Measurements from ENCODE around the gene FAM83F.
"Not testable (repeated sequence)": the region's sequence is repeated elsewhere in the genome, so short reads cannot be mapped to it uniquely, and the experiment has no call there.

FAM83F gene

GRCh38 chr22:39994566-39995392 lies at the start of gene FAM83F:
Gene FAM83F (plus strand): TSS chr22:39994954. CDS start chr22:39995043, 89 bp downstream.
- DNase-seq (ENCODE audit: low spot score): no peak

GRCh38 chr22:39946126-39946502 lies 48.6 kb upstream of the FAM83F start:
- no peak for DNase-seq (ENCODE audit: low spot score)

DNA sequence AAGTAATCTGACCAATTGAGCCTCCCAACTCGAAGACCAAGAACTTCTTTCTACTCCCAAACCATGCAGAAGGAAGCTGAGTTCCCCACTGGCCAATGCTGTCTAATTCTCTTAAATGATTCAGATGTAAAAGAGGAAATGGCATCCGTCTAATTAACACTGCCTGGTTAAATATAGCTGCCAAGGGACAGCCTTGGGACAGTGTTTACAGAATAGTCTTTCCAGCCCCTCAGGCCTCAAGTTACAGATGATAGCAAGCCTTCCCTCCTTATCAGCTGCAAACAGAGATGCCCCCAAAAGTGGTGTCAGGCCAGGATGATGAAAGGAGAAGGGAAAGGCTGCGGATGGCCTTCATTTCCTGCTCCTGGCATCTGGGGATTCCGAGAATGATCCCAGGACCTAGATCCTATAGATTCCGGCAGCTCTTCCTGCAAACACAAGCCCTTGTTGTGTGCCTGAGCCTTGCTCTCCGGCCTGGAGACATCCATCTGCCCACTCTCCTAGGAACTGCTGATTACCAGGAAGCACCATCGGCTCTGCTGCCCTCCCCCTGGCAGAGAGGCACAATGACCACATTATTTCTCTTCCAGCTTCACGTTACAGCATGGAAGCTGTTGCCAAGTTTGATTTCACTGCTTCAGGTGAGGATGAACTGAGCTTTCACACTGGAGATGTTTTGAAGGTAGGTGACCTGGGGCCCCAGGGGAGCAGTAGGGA lies 48.1 kb upstream of the FAM83F start:
- no peak for DNase-seq (ENCODE audit: low spot score)

GRCh38 chr22:39947220-39948216 lies 47.2 kb upstream of the FAM83F start:
- no peak for DNase-seq (ENCODE audit: low spot score)

GRCh38 chr22:39949964-39950737 lies 44.6 kb upstream of the FAM83F start:
- no peak for DNase-seq (ENCODE audit: low spot score)

DNA sequence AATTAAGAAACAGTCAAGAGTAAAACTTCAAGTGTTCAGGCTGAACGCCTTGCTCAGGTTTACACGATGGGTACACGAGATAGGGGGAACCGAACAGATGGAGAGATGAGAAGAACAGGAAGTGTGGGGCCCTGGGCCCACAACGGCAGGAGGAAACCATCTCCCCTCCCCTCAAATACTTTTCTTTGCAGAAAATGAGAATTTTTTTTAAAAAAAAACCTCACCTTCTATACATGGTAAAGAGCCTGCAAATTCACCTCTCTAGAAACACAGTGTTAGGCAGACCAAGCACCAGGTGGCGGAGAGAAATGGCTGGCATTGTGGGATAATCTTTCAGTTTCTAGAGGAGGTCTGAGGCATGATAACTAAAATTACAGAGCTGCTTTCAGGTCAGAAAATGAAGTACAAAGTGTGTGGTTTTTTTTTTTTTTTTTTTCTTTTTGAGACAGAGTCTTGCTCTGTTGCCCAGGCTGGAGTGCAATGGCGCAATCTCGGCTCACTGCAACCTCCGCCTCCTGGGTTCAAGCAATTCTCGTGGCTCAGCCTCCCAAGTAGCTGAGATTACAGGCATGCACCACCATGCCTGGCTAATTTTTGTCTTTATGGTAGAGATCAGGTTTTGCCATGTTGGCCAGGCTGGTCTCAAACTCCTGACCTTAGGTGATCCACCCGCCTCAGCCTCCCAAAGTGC lies 43.0 kb upstream of the FAM83F start:
- not testable (repeated sequence) for DNase-seq (ENCODE audit: low spot score)

DNA sequence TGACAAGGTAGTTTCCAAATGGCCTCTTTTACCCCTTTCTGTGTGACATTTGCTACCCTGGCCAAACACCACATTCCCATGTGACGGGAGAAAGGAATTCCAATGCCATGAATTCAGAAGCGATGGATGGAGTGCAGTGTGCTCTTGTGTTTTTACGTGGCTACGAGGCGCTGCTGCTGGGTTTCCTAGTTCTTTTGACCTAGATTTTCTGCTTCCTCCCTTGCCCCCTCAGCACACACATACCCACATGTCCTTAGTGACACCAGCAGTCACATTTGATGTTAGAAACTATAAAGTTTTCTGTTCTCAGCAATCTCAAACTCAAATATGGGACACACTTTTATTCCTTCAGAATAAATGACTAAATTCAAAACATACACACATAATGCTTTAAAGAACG lies 42.4 kb upstream of the FAM83F start:
- DNase-seq (ENCODE audit: low spot score): no peak

DNA sequence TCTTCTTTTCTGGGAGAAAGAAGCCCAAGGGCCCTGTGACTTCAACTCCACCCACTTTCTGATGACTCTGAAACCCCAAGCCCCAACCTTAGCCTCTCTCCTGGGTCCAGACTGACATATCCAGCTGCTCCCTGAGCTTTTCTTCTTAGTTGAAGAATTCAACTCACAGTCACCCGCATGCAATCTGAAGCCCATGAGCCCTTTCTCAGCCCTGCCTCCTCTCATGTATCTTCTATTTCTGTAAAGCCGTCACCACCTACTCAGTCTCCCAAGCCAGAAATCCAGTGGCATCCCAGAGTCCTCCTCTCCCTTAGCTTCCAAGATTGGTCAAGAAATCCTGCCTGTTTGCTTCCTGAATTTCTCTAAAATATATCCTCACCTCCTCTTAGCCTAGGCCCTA lies 41.7 kb upstream of the FAM83F start:
- no peak for DNase-seq (ENCODE audit: low spot score)

DNA sequence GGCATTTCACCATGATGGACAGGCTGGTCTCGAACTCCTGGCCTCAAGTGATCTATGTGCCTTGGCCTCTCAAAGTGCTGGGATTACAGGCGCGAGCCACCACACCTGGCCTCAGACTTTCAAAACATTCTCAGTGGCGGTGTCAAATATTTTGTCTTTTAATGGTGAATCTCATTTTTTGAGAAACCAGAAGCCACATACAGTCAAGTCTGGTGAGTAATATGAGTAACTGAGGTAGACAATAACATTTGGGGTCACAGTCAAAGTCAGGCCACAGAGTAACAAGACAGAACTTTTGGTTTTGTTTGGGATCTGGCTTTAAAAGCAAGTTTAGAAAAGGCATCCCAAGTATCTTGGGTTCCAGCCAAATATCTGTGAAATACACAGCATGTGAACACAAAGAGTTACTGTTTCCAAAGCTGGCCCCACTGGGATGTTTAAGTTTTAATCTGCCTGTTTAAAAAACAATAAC lies 40.1 kb upstream of the FAM83F start:
- DNase-seq (ENCODE audit: low spot score): no peak

- DNase-seq (ENCODE audit: low spot score): no peak
Observed at GRCh38 chr22:39955675-39956074, 39.1 kb upstream of the FAM83F start.

DNA sequence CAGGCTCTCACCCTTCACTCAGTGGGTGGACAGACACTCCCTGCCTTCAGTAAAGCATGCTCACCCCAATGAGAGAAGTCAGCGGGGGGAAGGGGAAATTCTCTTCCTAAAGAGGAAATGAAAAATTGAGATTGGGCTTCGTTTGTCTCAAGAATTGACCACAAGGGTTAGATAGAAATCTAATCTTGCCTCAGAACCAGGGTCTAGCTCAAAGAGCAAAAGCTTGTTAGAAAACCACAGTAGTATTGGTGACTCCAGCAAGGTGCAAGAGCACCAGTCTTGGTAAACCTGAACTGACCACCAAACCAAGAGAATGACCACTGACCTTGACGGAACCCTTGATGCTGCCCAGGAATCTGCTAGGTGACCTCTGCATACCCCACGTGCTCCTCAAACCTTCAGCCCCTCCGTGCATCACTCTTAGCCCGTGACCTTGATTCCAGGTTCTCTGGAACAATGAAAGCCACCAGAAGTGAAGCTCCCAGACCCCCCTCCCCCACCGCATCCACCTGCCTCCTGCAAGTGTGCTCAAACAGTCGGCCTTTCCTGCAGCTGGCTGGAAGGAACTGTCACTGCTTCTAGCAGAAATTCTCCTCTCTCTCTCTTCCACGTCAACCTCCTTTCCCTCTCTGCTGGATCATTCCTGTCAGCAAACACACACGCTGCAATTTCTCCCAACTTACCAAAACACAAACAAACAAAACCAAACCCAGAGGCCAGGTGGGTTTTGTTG lies 37.7 kb upstream of the FAM83F start:
- DNase-seq (ENCODE audit: low spot score): no peak

GRCh38 chr22:39958009-39958711 lies 36.6 kb upstream of the FAM83F start:
- no peak for DNase-seq (ENCODE audit: low spot score)

DNA sequence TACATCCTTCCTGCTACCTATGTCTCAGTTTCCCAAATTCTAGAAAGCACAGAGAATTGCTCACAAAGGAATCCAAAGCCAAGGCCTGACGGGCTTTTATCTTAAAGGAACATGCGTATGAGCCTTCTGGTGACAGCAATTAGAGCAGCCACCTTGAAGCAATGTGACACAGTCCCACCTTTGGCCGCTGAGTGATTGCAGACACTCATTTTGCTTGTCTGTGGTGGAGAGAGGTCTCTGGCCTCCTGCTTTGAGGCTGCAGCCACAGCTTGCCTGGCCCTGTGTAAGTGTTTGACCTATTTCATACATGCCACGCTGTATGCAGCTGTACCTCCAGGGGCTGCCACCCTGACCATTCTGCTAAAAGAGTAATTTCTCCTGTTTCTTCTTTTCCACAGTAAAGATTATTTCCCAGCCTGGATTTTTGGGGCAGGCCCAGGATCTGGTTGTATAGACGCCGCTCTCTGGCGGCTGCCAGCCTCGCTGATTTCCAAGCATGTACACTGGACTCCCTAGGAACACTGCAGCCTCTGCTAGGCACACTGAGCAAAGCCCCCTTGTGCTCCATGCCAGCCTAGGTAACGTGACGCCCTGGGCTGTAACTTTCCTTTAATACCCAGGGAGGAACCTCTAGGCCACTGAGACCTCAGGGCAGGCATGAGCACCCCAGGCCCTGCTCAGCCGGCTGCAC lies 35.7 kb upstream of the FAM83F start:
- no peak for DNase-seq (ENCODE audit: low spot score)

GRCh38 chr22:39959640-39960447 lies 34.9 kb upstream of the FAM83F start, which contains the start of gene TMA7B:
Gene TMA7B (plus strand): TSS chr22:39960397. CDS start chr22:39964375, 3,978 bp downstream.
- DNase-seq (ENCODE audit: low spot score): peak; percentile 68

DNA sequence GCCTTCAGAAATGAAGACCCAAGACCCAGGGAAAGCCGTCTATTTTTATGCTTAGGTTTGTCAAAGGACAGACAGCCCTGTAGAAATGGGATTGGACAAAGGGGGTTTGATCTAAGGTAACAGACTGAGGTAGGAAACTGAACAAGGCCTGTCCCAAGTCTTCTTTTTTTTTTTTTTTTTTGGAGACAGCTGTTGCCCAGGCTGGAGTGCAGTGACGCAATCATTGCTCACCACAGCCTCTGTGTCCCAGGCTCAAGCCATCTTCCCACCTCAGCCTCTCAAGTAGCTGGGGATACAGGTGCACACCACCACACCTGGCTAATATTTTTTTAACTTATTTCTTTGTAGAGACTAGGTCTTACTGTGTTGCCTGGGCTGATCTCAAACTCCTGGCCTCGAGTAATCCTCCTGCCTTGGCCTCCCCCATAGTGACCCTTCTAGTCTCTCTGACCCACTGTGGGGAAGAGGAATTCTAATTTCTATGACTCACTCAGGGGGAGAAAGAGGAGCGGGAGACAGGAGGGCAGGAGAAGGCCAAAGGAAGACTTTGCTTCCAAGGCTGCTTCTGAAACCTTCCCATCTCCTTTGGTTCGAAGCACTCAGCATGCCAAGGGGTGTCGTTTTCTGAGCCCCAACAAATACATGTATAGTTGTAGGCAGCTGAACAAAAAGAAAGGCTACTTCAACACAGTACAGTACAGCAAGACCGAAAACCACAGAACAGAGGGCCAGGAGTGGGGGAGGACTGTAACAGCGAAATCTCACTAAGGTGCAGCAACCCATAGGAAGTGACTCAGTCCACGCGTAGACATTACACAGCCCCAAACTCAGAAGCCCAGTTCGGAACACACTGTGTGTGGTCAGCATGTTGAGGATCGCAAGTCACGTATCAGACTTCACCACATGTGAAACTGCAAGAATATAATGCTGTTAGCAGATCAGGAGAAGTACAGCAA lies 33.7 kb upstream of the FAM83F start:
- peak; percentile 80 for DNase-seq (ENCODE audit: low spot score)

- no peak for DNase-seq (ENCODE audit: low spot score)
Observed at GRCh38 chr22:39962071-39962470, 32.7 kb upstream of the FAM83F start.

DNA sequence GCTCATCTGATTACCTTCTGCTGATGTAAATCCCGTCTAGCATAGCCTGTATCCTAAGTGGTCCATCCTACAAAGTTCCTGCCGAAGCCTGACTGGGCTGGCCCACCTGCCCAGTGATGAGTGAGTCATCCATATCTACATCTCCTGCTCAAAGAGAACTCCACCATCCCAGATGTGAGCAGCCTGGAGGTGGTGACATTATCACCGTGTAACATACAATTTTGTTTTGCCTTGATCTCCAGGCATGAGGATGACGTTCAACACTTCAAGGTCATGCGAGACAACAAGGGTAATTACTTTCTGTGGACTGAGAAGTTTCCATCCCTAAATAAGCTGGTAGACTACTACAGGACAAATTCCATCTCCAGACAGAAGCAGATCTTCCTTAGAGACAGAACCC lies 29.0 kb upstream of the FAM83F start:
- no peak for DNase-seq (ENCODE audit: low spot score)
